Measurements from ENCODE around the gene OR5F1.
A peak's percentile ranks its signal among the peaks of the same experiment; 100 is the strongest.

Gene OR5F1

DNA sequence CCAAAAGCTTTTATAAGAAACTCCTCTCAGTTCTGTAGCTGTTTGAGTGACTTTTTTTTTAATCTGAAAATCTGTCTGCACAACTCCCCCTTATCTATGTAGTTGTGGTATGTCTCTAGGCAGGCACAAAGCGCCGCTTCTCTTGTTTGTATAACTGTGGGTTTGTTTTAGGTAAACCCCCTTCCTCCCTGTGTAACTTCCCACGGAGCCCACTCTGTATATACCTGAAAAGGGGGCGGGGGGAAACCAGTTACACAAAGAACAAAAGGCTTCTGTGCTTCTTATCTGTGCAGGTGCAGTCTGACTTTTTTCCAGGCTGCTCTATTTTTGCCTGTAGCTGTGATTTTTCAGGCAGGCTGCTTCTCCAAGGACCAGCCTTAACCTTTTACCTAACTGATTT lies 37.9 kb downstream of the OR5F1 start:
- Histone ChIP-seq H3K9ac (ENCODE audit: low read length) (no peak overlapping the region), H2AFZ (ENCODE audit: low read depth, low read length) (no peak overlapping the region), H3K27me3 (ENCODE audit: low read depth, low read length) (no peaks in the 10 kb centered on the region), H3K4me1 (ENCODE audit: low read length) (no peaks in the 10 kb centered on the region), H3K9me3 (ENCODE audit: insufficient read depth, low read length) (no peaks in the 10 kb centered on the region), H3K4me2 (ENCODE audit: low read length) (no peak overlapping the region), H4K20me1 (ENCODE audit: insufficient read depth, low read length) (no peaks in the 10 kb centered on the region), H3K36me3 (replicated peaks; ENCODE audit: low read depth, low read length) (no peaks in the 10 kb centered on the region), H3K4me3 (ENCODE audit: low read length) (no peak overlapping the region), H3K79me2 (ENCODE audit: low read length) (no peaks in the 10 kb centered on the region), H3K27ac (ENCODE audit: low read length) (no peak overlapping the region)
- TF ChIP-seq, protein P1, sequence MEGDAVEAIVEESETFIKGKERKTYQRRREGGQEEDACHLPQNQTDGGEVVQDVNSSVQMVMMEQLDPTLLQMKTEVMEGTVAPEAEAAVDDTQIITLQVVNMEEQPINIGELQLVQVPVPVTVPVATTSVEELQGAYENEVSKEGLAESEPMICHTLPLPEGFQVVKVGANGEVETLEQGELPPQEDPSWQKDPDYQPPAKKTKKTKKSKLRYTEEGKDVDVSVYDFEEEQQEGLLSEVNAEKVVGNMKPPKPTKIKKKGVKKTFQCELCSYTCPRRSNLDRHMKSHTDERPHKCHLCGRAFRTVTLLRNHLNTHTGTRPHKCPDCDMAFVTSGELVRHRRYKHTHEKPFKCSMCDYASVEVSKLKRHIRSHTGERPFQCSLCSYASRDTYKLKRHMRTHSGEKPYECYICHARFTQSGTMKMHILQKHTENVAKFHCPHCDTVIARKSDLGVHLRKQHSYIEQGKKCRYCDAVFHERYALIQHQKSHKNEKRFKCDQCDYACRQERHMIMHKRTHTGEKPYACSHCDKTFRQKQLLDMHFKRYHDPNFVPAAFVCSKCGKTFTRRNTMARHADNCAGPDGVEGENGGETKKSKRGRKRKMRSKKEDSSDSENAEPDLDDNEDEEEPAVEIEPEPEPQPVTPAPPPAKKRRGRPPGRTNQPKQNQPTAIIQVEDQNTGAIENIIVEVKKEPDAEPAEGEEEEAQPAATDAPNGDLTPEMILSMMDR (IDR thresholded peaks at IDR 0.05; ENCODE audit: low read depth, low read length): no peak

DNA sequence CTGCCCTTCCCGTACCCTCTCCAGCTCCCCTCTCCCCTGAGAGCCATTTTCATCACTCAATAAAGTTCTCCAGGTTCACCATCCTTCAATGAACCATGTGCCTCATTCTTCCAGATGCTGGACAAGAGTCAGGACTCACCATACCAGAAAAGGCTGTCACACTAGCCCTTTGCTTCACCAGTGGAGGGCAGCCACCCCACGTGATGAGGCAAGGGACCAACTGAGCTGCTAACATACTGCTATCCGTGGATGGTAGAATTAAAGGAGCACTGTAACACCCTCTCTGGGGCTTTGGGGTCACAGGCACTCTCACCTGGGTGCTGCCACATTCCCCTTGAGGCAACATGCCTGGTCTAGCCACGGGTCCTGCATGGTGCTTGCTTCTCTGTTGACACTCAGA lies 45.1 kb downstream of the OR5F1 start:
- no peaks in the 10 kb centered on the region for H3K79me2 ChIP-seq (ENCODE audit: low read length)
- H3K9ac ChIP-seq (ENCODE audit: low read length): no peak overlapping the region
- H2AFZ ChIP-seq (ENCODE audit: low read depth, low read length): no peak overlapping the region
- TF ChIP-seq EZH2phosphoT487 (IDR thresholded peaks at IDR 0.05; ENCODE audit: low read depth): no peak
- TF ChIP-seq, protein P1 (IDR thresholded peaks at IDR 0.05; ENCODE audit: low read depth, low read length): peak; percentile 30; the same call in 1 of the 2 replicates
- no peaks in the 10 kb centered on the region for H3K4me1 ChIP-seq (ENCODE audit: low read length)
- no peak overlapping the region for H3K4me3 ChIP-seq (ENCODE audit: low read length)
- no peaks in the 10 kb centered on the region for H3K9me3 ChIP-seq (ENCODE audit: insufficient read depth, low read length)
- H3K4me2 ChIP-seq (ENCODE audit: low read length): no peak overlapping the region
- H4K20me1 ChIP-seq (ENCODE audit: insufficient read depth, low read length): no peaks in the 10 kb centered on the region
- no peaks in the 10 kb centered on the region for H3K36me3 ChIP-seq (replicated peaks; ENCODE audit: low read depth, low read length)
- no peak overlapping the region for H3K27ac ChIP-seq (ENCODE audit: low read length)
- no peaks in the 10 kb centered on the region for H3K27me3 ChIP-seq (ENCODE audit: low read depth, low read length)

Data from OCI-LY3 (cell line).